NCI-H524 (cell line): ENCODE data around the gene FAM47B.

Experiments
- DNase-seq, 2 experiments: peaks; one replicate each; lab custom pipeline; 2025; lab: John Stamatoyannopoulos, UW

The FAM47B gene

DNA sequence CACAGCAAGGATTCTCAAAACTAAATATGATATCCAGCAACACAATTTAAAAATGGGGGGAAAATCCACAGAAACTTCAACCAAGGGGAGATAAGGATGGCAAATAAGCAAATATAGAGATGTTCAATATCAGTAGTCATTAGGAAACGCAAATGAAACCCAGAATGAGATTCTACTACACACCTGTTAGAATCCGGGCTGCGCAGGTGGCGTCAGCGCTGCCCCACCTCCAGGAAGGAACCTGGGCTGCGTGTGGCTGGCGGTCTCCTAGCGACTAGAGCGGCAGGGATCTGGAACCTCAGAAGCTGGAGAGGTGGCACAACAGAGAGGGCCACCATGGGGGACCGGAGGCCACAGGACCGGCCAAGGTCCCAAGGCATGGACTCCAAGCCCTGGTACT is at the start of gene FAM47B:
TSS of gene FAM47B (plus strand) at position 301 of the 400 bp plus-strand sequence. CDS start at position 337, 36 bp downstream.
- no peak for DNase-seq

DNA sequence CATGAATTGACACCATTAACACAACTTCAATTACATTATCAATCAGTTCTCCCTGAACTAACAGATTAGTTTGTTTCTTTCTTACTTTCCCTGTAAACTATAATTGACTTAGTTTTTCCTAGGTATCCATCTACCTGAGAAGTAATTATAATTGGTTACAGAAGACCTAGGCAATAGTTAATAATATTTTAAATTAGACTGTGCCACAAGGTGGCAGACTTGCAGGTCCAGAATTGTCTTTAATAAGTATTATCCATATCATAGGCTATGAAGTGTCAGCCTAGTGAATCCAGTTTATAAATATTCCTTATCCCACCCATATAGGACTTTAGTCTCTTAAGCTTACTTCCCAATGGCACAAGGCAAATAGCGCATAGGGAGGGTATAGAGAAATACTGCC is 48.9 kb upstream of the FAM47B start:
- DNase-seq = peak; percentile 0 to 18

DNA sequence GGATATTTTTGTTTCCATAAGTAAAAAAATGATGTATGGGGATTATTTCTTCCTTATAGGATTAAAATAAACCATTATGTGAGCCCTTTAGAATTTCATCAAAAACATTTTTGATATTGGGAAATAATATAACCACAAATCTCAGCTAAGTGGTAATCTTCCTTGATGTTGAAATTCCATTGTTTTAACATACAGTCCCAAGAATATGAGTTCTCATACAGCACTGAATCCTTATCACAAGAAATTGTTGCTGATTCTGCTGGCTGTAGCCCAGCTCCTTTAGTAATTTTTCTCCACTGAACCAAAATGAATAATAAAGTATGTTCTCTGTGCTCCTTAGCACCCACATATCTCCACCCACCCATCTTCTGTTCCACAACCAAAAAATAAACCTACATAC is 41.9 kb upstream of the FAM47B start:
- no peak for DNase-seq

DNA sequence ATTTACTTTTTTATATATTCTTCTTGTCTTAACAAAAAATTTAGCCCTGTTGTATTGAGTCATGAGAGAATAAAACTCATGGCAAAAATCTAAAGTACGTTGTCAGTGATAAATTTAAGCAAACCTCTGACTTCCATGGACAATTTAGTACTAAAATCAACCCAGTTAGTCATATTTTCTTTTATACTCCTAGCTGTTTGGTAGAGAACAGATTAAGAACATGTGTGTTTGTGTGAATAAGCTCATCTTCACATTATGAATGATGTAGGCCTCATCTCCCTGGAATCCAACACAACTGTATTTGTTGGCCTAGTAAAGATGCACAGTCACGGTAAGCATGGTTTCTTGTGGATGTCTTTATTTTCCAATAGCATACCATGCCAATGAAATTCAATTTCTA is 40.8 kb upstream of the FAM47B start:
- no peak for DNase-seq

DNA sequence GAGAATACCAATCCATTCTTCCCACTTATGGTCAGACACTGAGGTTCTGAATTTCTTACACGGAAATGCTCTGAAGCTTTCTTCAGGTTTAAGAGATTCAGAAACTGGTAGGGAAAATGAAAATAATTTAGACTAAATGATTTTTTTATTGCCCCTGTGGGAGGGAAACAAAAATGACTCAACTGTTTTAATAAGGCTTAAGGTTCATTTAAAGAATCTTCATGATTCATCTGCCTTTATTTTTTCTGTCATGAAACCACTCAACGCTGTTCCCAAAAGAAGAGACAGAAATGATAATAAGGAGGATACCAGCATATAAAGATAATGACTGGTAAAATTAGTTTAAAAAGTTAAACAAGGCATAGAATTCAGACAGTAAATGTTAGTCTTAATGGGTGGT is 39.3 kb upstream of the FAM47B start:
- no peak for DNase-seq

DNA sequence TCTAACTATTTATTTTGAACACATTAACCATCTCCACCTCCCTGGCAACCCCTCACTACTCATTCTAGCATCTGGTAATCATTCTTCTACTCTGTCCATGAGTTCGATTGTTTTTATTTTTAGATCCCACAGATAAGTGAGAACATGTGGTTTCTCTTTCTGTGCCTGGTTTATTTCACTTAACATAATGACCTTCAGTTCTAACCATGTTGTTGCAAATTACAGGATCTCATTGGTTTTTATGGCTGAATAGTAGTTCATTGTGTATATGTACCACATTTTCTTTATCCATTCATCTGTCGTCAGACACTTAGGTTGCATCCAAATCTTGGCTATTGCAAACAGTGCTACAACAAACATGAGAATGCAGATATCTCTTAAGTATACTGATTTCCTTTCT is 33.4 kb upstream of the FAM47B start:
- DNase-seq = no peak

DNA sequence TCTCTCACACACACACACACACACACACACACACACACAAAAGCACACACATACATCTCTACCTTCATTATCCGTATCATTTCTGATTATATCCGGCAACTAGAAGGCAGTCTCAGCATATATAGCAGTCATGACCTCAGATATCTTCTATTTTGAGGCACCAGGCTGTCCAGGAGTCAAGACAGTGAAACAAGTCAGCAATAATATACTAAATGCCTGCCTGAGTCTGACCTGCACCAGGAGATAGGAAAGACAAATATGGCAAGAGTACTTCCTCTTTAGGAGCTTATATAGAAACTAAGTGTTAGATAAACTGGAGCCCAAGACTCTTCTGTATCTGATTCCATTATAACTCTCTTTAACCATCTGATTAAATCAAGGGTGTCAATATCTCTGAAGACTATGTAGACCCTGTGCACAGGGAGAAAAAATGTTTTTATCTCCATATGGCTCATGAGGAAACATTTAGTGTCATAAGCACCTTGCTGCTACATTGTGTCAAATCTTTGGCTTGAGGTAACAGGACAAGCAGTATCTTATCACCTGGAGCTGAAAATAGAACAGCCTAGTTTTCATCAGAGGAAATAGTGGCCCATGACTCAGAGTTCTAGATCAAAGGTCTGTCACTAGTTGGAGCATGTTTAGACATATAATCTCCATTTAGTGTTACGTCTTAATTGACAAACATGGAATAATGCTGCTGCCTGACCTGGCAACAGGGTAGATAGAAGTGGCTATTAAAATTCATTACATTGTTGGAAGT is 27.0 kb upstream of the FAM47B start:
- no peak for DNase-seq

DNA sequence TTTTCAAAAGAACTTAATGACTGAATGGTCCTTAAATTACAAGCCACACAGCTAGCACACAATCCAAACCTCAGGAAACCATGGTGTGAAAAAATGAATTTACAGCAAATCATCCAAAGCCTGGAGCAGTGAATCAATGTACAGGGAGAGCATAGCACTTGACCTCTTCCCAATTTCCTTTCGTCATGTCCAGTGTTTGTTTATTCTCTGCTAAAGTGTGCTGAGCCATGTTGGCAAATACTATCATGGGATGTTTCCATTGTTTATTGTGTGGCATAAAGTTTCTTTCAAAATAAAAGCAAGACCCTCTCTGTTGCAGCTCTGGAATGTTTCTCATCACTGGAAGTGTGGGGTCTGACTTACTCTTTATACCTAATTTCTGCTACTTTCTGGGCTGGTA is 25.4 kb upstream of the FAM47B start:
- no peak for DNase-seq

DNA sequence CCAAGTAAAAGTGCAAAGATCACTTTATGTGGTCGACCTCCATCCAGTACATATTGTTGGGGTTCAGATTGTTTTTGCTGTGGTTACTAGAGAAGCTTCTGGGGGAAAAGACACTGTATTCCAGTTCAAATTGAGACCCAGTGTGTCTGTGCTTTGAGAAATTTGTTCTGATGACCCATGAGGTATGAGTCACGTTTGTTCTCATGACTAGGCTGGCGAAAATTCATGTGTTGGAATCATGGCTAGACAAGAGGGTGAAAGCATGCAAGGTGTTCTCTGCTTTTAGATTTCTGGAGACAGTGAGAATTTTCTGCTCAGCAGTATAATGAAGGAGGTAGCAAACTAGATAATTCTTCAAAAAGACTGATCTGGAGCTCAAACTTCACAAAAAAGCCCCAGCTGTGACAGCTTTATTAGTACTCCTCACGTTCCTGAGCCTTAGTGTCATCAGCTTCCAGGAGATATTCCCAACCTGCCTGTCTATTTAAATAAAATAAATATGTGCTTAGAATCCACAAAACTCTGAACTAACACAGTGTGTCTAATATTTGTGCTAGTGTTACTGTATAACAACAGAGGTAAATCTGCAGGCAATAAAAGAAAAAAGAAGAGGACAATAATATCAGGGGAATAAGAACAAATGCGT is 24.4 kb upstream of the FAM47B start:
- DNase-seq = no peak

DNA sequence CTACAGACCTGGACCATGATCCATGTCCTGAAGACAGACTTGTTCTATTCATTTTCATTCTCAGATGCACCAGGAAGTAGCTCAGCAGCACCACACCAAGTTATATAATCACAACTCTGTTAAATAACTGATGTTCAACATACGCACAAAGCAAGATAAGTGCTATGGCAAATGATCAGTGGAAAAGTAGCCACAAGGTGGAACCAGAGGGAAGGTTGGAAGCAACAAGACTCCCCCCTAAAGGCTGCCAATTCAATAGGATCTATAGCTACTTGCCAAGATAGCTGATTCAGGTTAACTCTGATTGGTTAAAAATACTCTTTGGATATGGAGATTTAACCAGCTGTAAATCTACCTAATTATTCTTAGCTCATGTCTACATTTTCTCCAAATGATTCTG is 23.7 kb upstream of the FAM47B start:
- DNase-seq = peak; percentile 0 to 40

DNA sequence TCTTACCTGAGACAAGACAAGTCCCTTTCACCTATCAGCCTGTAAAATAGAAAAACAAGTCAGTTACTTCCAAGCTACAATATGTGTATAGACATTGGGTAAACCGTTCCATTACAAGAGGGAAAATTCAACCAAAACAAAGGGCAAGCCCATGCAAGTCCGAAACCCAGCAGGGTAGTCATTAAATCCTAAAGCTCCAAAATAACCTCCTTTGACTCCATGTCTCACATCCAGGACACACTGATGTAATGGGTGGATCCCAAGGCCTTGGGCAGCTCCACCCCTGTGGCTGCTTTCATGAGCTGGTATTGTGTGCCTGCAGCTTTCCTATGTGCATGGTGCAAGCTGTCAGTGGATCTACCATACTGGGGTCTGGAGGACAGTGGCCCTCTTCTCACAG is 14.7 kb upstream of the FAM47B start:
- DNase-seq = no peak

DNA sequence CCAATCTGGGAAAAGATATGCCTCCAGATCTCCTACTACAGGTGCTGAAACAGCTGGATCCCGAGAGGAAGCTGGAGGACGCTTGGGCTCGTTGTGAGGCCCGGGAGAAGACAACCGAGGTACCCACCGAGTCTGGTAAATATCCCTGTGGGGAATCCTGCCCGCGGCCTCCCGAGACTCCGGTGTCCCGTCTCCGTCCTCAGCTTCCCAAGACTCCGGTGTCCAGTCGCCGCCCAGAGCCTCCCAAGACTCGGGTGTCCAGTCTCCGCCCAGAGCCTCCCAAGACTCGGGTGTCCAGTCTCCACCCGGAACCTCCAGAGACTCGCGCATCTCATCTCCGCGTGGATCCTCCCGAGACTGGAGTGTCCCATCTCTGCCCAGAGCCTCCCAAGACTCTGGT is 639 bp downstream of the FAM47B start:
- DNase-seq = no peak

DNA sequence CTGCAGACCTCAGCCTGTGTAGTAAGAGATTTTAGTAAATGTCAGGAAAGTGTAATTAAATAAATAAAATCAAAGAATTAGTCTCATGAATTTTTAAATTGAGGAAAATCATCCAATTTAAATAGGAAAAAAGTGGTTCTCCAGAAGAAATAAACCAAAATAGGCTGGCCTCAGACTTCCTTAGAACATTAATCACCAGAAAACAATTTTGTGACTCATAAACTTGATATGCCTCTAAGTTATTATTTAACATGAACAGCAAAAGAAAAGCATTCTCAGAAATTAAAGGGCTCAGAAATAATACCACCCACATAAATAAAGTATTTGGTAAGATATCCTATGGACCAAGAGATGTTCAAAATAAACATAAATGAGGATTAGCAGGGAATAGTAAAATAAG is 14.3 kb downstream of the FAM47B start:
- no peak for DNase-seq

DNA sequence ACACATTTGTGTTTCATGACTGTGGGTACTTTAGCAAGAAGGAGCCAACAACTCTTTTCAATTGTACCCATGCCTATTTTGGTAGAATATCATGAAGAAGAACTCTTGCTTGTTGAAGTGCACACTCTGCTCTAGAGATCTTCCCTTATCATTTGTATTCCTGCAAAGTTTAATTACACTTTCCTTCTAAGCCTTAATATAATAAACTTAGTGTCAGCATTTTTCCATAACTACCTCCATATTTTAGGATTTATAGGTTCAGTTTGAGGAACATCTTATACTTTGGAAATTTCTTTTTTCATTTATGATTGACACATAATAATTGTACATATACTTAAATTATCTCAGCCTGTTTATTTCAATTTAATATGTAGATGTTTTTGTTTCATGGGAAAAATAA is 19.1 kb downstream of the FAM47B start:
- DNase-seq = no peak

DNA sequence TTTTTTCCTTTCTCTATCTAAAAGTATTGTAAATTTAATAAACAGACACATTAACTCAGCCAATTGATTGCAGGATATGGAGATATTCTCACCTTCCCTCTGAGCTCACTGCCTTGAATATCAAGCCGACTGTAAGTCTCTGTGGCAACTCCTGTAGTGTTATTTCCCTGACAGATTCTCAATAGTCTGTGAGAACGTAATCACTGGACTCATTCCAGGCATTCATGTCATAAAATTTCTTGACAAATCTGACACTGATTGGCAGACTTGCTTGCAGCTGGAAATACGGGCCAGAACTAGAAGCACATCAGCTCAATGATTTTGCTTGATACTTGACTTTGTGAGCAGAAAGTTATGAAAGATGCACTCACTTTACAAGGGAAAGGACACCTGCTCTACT is 29.6 kb downstream of the FAM47B start:
- no peak for DNase-seq

DNA sequence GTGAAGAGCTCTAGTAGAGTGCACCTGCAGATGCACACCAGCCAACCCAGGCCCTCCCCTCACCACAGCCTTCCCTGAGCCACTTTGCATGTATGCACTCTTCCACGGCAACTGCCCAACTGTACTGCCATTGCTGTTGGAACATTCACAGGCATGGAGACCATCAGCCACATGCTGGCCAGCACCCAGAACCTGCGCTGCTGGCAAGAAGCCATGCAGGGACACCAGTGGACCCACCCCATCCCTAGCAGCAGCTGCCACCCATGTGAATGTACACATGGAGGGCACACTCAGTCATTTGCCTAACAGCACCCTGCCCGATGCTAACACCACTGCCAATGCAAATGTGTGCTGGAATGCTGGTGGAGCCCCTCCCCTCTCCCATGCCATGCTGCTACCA is 35.6 kb downstream of the FAM47B start:
- DNase-seq = no peak

DNA sequence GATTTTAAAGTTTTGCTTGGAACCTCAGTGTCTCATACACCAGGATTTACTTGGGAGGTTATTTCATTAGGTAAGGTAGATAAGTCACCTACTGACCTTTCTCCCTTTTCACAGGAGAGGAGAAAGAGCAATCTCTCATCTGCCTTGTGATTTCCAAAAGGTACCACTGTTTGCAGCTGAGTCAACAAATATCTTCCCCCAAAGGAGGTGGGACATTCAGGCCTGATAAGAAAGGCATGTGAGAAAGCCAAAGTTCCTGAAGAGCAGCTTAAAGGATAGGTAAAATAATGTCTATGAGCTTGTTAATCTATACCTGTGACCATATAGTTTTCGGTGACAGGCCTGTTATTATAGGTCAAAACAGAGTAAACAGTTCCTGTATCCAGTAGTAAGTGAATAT is 45.0 kb downstream of the FAM47B start:
- DNase-seq = no peak
